Psoas muscle (tissue), 8 donors: ENCODE results near the gene ETV7. TPM values are rescaled to one million over a fixed set of nuclear protein-coding genes. Genes with fewer than 3 reads are reported as not detected.
"Not testable (repeated sequence)": the region's sequence is repeated elsewhere in the genome, so short reads cannot be mapped to it uniquely, and the experiment has no call there.

Experiments used
- ATAC-seq, 4 donors: fragments of 200-7000 bp; cut with Tn5 transposase; one replicate each; pipeline ENCODE4 v1.9.1; 2020; ENCODE audit warnings: moderate library complexity in 3 of 4, mild to moderate bottlenecking in 2 of 4
- DNase-seq, 2 donors: peaks; one replicate each; pipeline ENCODE4 v3.0.0-alpha.2; 2020
- H3K27ac ChIP-seq: fragments of 200-600 bp; one replicate; pipeline ENCODE4 v1.8.0; 2022
- H3K27me3 ChIP-seq, 3 donors: fragments of 200-600 bp in 1 of 3; one replicate each; pipeline versions ENCODE4 v1.6.1 to v1.8.0; 2013 to 2022; ENCODE audit warnings: low read length in 2 of 3, mild to moderate bottlenecking in 2 of 3, moderate library complexity in 1 of 3; ENCODE audit not compliant: insufficient read depth in 3 of 3
- H3K36me3 ChIP-seq, 2 donors: fragments of 200-600 bp in 1 of 2; one replicate each; pipeline versions ENCODE4 v1.6.1 to v1.8.0; 2013 to 2022; ENCODE audit warnings: low read depth in 1 of 2, mild to moderate bottlenecking in 1 of 2, moderate library complexity in 1 of 2; ENCODE audit not compliant: insufficient read depth in 1 of 2
- H3K4me1 ChIP-seq: fragments of 200-600 bp; one replicate; pipeline ENCODE4 v1.8.0; 2022
- H3K4me3 ChIP-seq: fragments of 200-600 bp; one replicate; pipeline ENCODE4 v1.8.0; 2022; ENCODE audit warnings: mild to moderate bottlenecking
- H3K9me3 ChIP-seq: fragments of 200-600 bp; one replicate; pipeline ENCODE4 v1.8.0; 2022
- WGBS, 3 donors: extraction: QIAGEN DNeasy Blood & Tissue Kit; methylation state at CpG; one replicate each; pipeline versions ENCODE4 v1.1.6 to v1.1.7; 2013; 5-methylcytosine and 5-hydroxymethylcytosine counted together
- intact Hi-C, 2 donors: fragments of 100-400 bp; cut with DNase I; formaldehyde crosslinking; loops; one replicate each; pipeline versions ENCODE4 v1.11.0 to v1.14.2; 2022
- polyA plus RNA-seq, 3 donors: library from polyadenylated mRNA; stranded (reverse); fragments of 200-250 nt; gene quantifications; one replicate each; pipeline ENCODE4 v1.2.3, GENCODE V29; 2013
- total RNA-seq, 4 donors: library from RNA; stranded (reverse); fragmentation: NEBNext Ultra II Directional in 2 of 4; extraction: Animal tissue kit (Norgen Biotek cat#: 25700) in 2 of 4; gene quantifications; one replicate each; pipeline versions ENCODE4 v1.2.1 to v1.2.4, GENCODE V29; 2021 to 2023
- TF ChIP-seq, protein P1 (sequence below): fragments of 200-600 bp; IDR thresholded peaks from one replicate; pipeline ENCODE4 v1.8.0; 2022; ENCODE audit warnings: antibody characterized with exemption
- donor health status: healthy with polysubstance abuse.
- donor health status: DM: no; HTN: no; CAD: no; lungs with moderate emphysema.
- donor health status: Bipolar disorder and iron deficiency.
- donor health status: healthy.
- donor health status: DM: yes; HTN: yes; CAD: no.
- donor health status: DM: no; HTN: no; CAD: no.
- donor health status: DM: no; HTN: no; CAD: no.
- donor health status: DM: yes; HTN: yes; CAD: no.

The ETV7 gene
- total and polyA plus RNA-seq, 7 donors: 0.06 to 0.09 TPM; not detected in 5

DNA sequence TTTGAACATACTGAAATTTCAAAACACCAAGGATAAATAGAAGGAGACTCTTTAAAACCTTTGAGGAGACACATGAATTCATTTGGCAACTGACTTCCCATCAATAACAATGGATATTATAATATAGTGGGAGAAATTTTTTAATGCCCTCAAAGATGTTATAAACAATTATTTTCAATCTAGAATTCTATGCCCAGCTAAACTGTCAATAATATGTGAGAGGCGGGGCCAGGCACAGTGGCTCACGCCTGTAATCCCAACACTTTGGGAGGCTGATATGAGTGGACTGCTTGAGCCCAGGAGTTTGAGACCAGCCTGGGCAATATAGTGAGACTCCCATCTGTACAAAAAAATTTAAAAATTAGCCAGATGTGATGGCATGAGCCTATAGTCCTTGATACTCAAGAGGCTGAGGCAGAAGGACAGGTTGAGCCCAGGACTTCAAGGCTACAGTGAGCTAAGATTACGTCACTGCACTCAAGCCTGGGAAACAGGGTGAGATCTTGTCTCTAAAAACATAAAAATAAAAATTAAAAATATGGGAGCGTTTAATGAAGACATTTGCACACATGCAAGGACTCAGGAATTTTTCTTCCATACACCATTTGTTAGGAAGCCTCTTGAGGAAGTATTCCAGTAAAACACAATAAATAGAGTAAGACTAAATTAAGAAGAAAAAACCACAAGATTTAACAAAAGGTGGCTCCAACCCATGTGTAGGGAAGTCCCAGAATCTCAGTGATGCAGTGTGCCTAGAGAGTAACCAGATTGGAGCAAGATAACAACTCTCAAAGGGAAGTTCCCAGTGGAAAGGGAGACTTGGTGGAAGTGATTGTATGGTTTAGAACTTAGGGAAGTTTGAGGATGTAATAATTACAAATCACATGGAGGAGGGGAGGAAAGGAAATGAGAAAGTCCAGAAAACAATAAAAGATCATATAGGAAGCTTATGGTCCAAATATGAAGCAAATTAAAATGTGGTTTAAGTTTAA, 26.3 kb upstream of the ETV7 start:
- Histone ChIP-seq H3K36me3 (no peaks in the 10 kb centered on the region), H3K9me3 (no peaks in the 10 kb centered on the region), H3K27ac (no peak overlapping the region), H3K4me1 (no peaks in the 10 kb centered on the region), H3K27me3 (no peaks in the 10 kb centered on the region), H3K4me3 (no peak overlapping the region)
- intact Hi-C loops: no loop called here
- ATAC-seq: no peak
- 85 to 90% (median 89%) methylated on average over 4 of the region's 4 CpGs for WGBS, 3 donors
- no peak for DNase-seq
- TF ChIP-seq, protein P1, sequence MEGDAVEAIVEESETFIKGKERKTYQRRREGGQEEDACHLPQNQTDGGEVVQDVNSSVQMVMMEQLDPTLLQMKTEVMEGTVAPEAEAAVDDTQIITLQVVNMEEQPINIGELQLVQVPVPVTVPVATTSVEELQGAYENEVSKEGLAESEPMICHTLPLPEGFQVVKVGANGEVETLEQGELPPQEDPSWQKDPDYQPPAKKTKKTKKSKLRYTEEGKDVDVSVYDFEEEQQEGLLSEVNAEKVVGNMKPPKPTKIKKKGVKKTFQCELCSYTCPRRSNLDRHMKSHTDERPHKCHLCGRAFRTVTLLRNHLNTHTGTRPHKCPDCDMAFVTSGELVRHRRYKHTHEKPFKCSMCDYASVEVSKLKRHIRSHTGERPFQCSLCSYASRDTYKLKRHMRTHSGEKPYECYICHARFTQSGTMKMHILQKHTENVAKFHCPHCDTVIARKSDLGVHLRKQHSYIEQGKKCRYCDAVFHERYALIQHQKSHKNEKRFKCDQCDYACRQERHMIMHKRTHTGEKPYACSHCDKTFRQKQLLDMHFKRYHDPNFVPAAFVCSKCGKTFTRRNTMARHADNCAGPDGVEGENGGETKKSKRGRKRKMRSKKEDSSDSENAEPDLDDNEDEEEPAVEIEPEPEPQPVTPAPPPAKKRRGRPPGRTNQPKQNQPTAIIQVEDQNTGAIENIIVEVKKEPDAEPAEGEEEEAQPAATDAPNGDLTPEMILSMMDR: no peak

DNA sequence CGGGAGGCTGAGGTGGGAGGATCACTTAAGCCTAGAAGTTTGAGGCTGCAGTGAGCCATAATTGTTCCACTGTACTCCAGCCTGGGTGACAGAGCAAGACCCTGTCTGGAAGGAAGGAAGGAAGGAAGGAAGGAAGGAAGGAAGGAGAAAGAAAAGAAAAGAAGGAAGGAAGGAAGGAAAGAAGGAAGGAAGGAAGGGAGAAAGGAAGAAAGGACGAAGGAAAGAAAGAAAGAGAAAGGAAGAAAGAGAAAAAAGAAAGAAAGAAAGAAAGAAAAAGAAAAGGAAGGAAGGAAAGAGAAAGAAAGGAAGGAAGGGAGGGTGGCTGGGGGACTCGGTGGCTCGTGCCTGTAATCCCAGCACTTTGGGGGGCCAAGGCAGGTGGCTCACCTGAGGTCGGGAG, 22.2 kb upstream of the ETV7 start:
- H3K27ac ChIP-seq, intact Hi-C loops, H3K27me3 ChIP-seq, ATAC-seq, H3K36me3 ChIP-seq, DNase-seq, H3K9me3 ChIP-seq, H3K4me1 ChIP-seq, H3K4me3 ChIP-seq: not testable (repeated sequence)
- 68 to 79% (median 74%) methylated on average over 5 of the region's 5 CpGs for WGBS, 3 donors

DNA sequence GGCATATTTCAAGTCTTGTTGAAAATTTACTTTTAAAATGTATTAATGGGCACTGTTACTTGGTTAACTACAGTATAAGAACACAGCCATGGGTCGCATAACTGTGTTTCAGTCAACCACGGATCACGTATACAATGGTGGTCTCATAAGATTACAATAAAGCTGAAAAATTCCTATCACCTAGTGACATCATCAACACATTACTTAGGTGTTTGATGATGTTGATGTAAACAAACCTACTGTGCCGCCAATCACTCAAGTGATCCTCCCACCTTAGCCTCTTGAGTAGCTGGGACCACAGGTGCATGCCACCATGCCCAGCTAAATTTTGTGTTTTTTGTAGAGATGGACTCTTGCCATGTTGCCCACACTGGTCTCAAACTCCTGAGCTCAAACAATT, 16.7 kb upstream of the ETV7 start:
- TF ChIP-seq, protein P1: no peak
- 88 to 94% (median 93%) methylated on average over 4 of the region's 4 CpGs for WGBS, 3 donors

DNA sequence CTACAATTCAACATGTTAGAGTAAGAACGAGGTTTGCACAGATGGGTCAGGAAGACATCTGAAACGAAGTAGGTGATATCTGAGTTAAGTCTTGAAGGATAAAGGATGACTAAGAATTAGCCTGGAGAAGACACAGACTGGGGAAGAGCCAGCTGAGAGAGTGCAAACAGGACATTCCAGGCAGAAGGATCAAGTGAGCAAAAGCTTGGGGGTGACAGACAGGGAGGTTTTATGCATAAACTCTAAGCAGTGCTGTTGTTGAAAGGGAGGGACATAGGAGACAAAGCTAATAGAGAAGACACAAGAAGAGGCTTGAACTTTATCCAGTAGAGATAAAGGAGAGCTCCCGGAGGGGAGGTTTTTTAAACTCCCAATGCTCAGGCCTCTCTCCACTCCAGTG, 15.0 kb upstream of the ETV7 start:
- TF ChIP-seq, protein P1: no peak
- intact Hi-C loops: no loop called here
- Histone ChIP-seq H3K36me3 (no peaks in the 10 kb centered on the region), H3K4me1 (no peaks in the 10 kb centered on the region), H3K9me3 (no peaks in the 10 kb centered on the region), H3K27ac (no peak overlapping the region), H3K4me3 (no peak overlapping the region), H3K27me3 (no peaks in the 10 kb centered on the region)
- ATAC-seq (no peak), DNase-seq (no peak)
- WGBS, 3 donors: 77 to 81% (median 78%) methylated on average over 3 of the region's 3 CpGs

More for the DNA sequence above, 16.7 kb upstream of the ETV7 start:
- H3K4me1 ChIP-seq: no peaks in the 10 kb centered on the region
- no peak overlapping the region for H3K27ac ChIP-seq
- no peak overlapping the region for H3K4me3 ChIP-seq
- ATAC-seq (no peak), DNase-seq (no peak)
- intact Hi-C loops: no loop called here
- H3K36me3 ChIP-seq: no peaks in the 10 kb centered on the region
- no peaks in the 10 kb centered on the region for H3K9me3 ChIP-seq
- H3K27me3 ChIP-seq: no peaks in the 10 kb centered on the region

DNA sequence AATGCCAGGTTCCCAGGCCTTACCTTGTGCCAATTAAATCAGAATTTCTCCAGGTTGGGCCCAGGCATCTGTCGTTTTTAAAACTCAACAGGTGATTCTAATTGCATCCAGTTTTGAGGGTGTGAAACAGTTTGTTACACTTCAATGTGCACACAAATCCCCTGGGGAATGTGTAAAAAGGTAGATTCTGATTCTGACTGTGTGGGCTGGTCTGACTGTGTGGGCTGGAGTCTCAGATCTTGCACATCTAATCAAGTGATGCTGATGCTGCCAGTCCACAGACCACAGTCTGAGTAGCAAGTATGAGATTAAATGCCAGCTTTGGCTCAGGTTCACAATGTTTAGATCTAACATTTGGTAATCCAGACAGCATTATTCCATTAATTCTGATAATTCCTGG, 12.5 kb upstream of the ETV7 start:
- TF ChIP-seq, protein P1: no peak
- WGBS, 3 donors: 68 to 71% (median 69%) methylated on average over 1 of the region's 1 CpG
- Histone ChIP-seq H3K4me1 (no peaks in the 10 kb centered on the region), H3K9me3 (no peaks in the 10 kb centered on the region), H3K27me3 (no peaks in the 10 kb centered on the region), H3K4me3 (no peak overlapping the region), H3K27ac (no peak overlapping the region), H3K36me3 (no peaks in the 10 kb centered on the region)
- intact Hi-C loops: no loop called here
- ATAC-seq: no peak
- no peak for DNase-seq
